ENCODE measurements around the gene SPNS2.

DNA sequence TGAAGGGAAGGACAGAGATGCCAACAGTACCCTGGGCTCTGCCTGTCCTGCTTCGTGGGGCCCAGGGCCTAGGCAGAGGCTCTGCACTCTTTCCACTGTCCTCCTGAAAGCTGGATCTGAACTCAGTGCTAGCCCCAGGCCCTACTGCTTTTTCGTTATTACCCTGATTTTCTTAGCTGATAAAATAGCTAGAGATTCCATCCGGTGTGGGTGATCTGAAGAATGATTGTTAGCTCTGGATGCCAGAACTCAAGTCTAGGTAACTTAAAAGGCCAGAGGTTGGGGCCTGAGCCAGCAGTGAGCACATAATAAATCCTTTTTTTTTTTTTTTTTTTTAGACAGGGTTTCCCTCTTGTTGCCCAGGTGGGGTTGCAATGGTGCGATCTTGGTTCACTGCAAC, 58.3 kb downstream of the SPNS2 start:
- TF ChIP-seq POLR2AphosphoS5 (IDR thresholded peaks at IDR 0.05) (no peak), POLR2A (IDR thresholded peaks at IDR 0.05) (no peak), EP300 (IDR thresholded peaks at IDR 0.05) (no peak)
- TF ChIP-seq, protein P1, sequence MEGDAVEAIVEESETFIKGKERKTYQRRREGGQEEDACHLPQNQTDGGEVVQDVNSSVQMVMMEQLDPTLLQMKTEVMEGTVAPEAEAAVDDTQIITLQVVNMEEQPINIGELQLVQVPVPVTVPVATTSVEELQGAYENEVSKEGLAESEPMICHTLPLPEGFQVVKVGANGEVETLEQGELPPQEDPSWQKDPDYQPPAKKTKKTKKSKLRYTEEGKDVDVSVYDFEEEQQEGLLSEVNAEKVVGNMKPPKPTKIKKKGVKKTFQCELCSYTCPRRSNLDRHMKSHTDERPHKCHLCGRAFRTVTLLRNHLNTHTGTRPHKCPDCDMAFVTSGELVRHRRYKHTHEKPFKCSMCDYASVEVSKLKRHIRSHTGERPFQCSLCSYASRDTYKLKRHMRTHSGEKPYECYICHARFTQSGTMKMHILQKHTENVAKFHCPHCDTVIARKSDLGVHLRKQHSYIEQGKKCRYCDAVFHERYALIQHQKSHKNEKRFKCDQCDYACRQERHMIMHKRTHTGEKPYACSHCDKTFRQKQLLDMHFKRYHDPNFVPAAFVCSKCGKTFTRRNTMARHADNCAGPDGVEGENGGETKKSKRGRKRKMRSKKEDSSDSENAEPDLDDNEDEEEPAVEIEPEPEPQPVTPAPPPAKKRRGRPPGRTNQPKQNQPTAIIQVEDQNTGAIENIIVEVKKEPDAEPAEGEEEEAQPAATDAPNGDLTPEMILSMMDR (IDR thresholded peaks at IDR 0.05): no peak
